ENCODE measurements around the gene CAPZA2.

CAPZA2 gene

DNA sequence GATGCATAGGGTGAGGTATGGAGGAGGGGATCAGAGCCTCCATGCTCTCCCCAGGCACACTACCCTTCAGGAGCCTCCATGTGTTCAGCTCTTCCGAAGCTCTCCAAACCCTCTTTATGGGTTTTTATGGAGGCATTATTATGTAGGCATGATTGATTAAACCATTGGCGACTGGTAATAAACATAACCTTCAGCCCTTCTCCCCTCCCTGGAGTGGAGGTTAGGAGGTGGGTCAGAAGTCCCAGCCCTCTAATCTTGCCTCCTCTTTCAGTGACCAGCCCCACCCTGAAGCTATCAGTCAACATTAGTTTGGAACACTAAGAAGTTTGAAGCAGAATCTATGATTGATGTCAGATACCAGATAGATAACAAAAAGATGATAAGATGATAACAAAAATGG, 23.3 kb downstream of the CAPZA2 start:
- peaks cover 0 to 5% of the 10 kb centered on the region in 2 donors for H3K36me3 ChIP-seq (ENCODE audit: control insufficient read depth in 2 of 2, insufficient read depth in 2 of 2, low read length in 2 of 2)
- H3K27me3 ChIP-seq (ENCODE audit: control insufficient read depth in 1 of 2, insufficient read depth in 2 of 2, low read length in 2 of 2) = no peaks in the 10 kb centered on the region
- no peak overlapping the region for H3K9ac ChIP-seq (ENCODE audit: low read length in 2 of 2)
- H3K4me1 ChIP-seq (ENCODE audit: control insufficient read depth, insufficient read depth, low read length) = no peaks in the 10 kb centered on the region
- no peak overlapping the region for H3K4me3 ChIP-seq (ENCODE audit: low read length in 2 of 2)
- no peak overlapping the region for H3K27ac ChIP-seq (ENCODE audit: low read length)
- H3K9me3 ChIP-seq (ENCODE audit: control insufficient read depth in 2 of 2, low read length in 2 of 2) = no peaks in the 10 kb centered on the region

DNA sequence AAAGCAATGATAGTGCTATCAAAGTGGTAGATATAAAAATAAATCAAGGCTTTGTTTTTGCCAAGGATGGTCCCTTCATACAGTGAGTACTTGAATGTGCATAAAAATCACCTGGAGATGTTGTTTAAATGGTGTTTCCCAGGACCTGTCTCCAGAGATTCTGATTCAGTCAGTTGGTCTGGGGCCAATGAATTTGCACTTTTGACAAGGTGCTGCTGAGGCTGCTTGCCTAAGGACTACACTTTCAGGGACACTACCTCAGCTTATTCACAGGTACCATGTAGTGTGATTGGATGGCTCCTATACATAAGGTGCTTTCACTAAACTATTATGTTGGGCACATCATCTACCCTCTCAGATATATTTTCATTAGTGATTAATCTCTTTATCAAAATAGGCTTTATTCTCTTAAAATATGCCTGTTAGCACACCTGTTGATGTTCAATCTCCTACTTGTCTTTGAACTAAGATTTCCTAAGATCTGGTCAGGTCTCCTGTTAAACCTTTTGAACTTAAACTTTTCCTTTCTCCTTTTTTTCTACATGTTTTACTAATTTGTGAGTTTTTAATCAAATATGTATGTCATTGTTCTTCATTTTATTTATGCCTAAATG, 24.3 kb downstream of the CAPZA2 start:
- Histone ChIP-seq H3K4me3 (ENCODE audit: low read length in 2 of 2) (no peak overlapping the region), H3K4me1 (ENCODE audit: control insufficient read depth, insufficient read depth, low read length) (no peaks in the 10 kb centered on the region), H3K9ac (ENCODE audit: low read length in 2 of 2) (no peak overlapping the region), H3K27ac (ENCODE audit: low read length) (no peak overlapping the region), H3K36me3 (ENCODE audit: control insufficient read depth in 2 of 2, insufficient read depth in 2 of 2, low read length in 2 of 2) (peaks cover 0 to 5% of the 10 kb centered on the region in 2 donors), H3K27me3 (ENCODE audit: control insufficient read depth in 1 of 2, insufficient read depth in 2 of 2, low read length in 2 of 2) (no peaks in the 10 kb centered on the region), H3K9me3 (ENCODE audit: control insufficient read depth in 2 of 2, low read length in 2 of 2) (no peaks in the 10 kb centered on the region)

DNA sequence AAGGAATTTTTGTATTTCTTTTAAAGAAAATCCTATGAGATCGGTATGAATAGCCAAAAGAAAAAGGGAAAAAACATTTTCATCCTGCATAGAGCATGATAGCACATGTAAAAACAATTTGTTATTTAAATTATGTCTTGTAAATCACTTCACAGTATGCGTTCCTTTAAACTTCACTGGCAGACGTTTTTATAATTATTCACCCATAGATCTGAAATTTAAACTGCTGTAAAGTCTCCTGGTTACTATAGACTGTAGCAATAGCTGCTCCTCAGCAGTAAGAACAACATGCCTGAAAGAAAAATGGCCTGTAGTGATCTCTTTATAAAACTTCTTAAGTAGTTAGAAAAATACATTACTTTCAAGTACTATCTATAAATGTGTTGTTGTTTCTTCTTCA, 26.5 kb downstream of the CAPZA2 start:
- Histone ChIP-seq H3K9ac (ENCODE audit: low read length in 2 of 2) (no peak overlapping the region), H3K36me3 (ENCODE audit: control insufficient read depth in 2 of 2, insufficient read depth in 2 of 2, low read length in 2 of 2) (peaks cover 4 to 11% of the 10 kb centered on the region in 2 donors), H3K27ac (ENCODE audit: low read length) (no peak overlapping the region), H3K4me3 (ENCODE audit: low read length in 2 of 2) (no peak overlapping the region), H3K4me1 (ENCODE audit: control insufficient read depth, insufficient read depth, low read length) (no peaks in the 10 kb centered on the region), H3K9me3 (ENCODE audit: control insufficient read depth in 2 of 2, low read length in 2 of 2) (no peaks in the 10 kb centered on the region), H3K27me3 (ENCODE audit: control insufficient read depth in 1 of 2, insufficient read depth in 2 of 2, low read length in 2 of 2) (no peaks in the 10 kb centered on the region)

DNA sequence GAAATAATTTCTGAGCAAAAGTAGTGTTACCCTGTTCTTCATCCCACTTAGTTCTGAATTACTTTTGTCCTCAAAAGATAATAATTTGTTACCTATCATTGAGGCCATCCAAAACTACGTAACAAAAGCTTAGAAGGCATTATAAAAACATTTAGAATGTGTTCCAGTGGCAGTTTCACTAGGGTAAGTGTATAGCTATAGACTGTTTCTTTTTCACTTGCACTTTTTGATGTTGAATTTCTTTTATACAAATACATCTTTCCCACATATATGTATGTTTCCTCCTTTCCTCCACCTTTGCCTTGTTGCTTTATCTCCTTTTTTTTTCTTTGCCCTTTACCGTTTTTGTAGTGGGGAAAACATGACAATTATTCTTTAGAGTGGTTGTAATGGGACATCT, 33.5 kb downstream of the CAPZA2 start:
- Histone ChIP-seq H3K27me3 (ENCODE audit: control insufficient read depth in 1 of 2, insufficient read depth in 2 of 2, low read length in 2 of 2) (no peaks in the 10 kb centered on the region), H3K4me1 (ENCODE audit: control insufficient read depth, insufficient read depth, low read length) (peaks cover 4% of the 10 kb centered on the region), H3K4me3 (ENCODE audit: low read length in 2 of 2) (no peak overlapping the region), H3K36me3 (ENCODE audit: control insufficient read depth in 2 of 2, insufficient read depth in 2 of 2, low read length in 2 of 2) (peaks cover 4 to 6% of the 10 kb centered on the region in 2 donors), H3K9me3 (ENCODE audit: control insufficient read depth in 2 of 2, low read length in 2 of 2) (no peaks in the 10 kb centered on the region), H3K9ac (ENCODE audit: low read length in 2 of 2) (no peak overlapping the region), H3K27ac (ENCODE audit: low read length) (no peak overlapping the region)

DNA sequence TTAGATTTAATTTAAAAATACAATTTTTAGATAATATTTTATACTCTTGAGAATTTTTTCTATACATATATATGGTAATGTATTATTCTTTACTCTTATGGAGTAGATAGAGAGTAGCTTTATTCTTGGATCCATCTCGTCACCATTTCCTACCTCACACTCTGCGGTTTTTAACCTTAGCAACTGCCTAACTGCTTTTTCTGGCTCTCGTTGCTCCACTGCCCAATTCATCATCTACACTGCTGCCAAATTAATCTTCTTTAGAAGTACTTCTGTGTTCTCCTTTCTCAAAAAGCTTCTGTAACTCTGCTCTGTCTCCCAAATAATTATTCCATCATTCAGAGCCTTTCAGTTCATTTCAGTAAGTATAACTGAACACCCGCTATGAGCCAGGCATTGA, 35.3 kb downstream of the CAPZA2 start:
- H3K4me3 ChIP-seq (ENCODE audit: low read length in 2 of 2) = no peak overlapping the region

DNA sequence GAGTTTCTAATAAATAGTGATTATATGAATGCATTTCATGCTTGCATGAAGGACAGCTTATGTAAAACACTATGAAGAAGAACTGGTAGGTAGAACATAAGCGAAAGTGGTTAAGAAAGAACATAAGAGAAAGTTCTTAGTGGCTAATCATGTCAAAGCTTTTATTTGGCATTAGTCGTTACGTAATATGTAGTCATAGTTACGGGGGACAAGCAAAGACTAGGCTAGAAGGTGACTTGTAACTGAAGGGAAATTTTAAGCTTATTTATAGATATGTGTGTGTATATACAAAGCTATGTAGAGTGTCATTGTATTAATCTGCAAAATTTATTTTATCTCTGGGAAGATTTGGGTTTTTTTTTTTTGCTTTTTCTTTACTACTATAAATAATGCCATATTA, 36.9 kb downstream of the CAPZA2 start:
- peaks cover 4% of the 10 kb centered on the region for H3K4me1 ChIP-seq (ENCODE audit: control insufficient read depth, insufficient read depth, low read length)
- no peaks in the 10 kb centered on the region for H3K9me3 ChIP-seq (ENCODE audit: control insufficient read depth in 2 of 2, low read length in 2 of 2)
- no peaks in the 10 kb centered on the region for H3K27me3 ChIP-seq (ENCODE audit: control insufficient read depth in 1 of 2, insufficient read depth in 2 of 2, low read length in 2 of 2)
- no peak overlapping the region for H3K9ac ChIP-seq (ENCODE audit: low read length in 2 of 2)
- H3K27ac ChIP-seq (ENCODE audit: low read length) = no peak overlapping the region
- H3K36me3 ChIP-seq (ENCODE audit: control insufficient read depth in 2 of 2, insufficient read depth in 2 of 2, low read length in 2 of 2) = peaks cover 0 to 2% of the 10 kb centered on the region in 2 donors
- H3K4me3 ChIP-seq (ENCODE audit: low read length in 2 of 2) = no peak overlapping the region

More for the DNA sequence above, 35.3 kb downstream of the CAPZA2 start:
- Histone ChIP-seq H3K27ac (ENCODE audit: low read length) (no peak overlapping the region), H3K36me3 (ENCODE audit: control insufficient read depth in 2 of 2, insufficient read depth in 2 of 2, low read length in 2 of 2) (peaks cover 4 to 6% of the 10 kb centered on the region in 2 donors), H3K27me3 (ENCODE audit: control insufficient read depth in 1 of 2, insufficient read depth in 2 of 2, low read length in 2 of 2) (no peaks in the 10 kb centered on the region), H3K4me1 (ENCODE audit: control insufficient read depth, insufficient read depth, low read length) (peaks cover 4% of the 10 kb centered on the region), H3K9ac (ENCODE audit: low read length in 2 of 2) (no peak overlapping the region), H3K9me3 (ENCODE audit: control insufficient read depth in 2 of 2, low read length in 2 of 2) (no peaks in the 10 kb centered on the region)

DNA sequence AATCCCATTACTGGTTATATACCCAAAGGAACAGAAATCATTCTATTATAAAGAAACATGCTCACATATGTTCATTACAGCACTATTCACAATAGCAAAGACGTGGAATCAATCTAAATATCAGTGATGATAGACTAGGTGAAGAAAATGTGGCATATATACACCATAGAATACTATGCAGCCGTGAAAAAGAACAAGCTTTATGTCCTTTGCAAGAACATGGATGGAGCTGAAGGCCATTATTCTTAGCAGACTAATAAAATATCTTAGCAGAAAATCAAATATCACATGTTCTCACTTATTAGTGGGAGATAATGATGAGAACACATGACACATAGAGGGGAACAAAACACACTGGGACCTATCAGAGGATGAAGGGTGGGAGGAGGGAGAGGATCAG, 38.8 kb downstream of the CAPZA2 start:
- H3K9ac ChIP-seq (ENCODE audit: low read length in 2 of 2) = no peak overlapping the region
- H3K9me3 ChIP-seq (ENCODE audit: control insufficient read depth in 2 of 2, low read length in 2 of 2) = no peaks in the 10 kb centered on the region
- no peak overlapping the region for H3K4me3 ChIP-seq (ENCODE audit: low read length in 2 of 2)
- H3K27ac ChIP-seq (ENCODE audit: low read length) = no peak overlapping the region
- H3K4me1 ChIP-seq (ENCODE audit: control insufficient read depth, insufficient read depth, low read length) = peaks cover 4% of the 10 kb centered on the region
- no peaks in the 10 kb centered on the region for H3K27me3 ChIP-seq (ENCODE audit: control insufficient read depth in 1 of 2, insufficient read depth in 2 of 2, low read length in 2 of 2)
- peaks cover 3 to 5% of the 10 kb centered on the region in 2 donors for H3K36me3 ChIP-seq (ENCODE audit: control insufficient read depth in 2 of 2, insufficient read depth in 2 of 2, low read length in 2 of 2)

DNA sequence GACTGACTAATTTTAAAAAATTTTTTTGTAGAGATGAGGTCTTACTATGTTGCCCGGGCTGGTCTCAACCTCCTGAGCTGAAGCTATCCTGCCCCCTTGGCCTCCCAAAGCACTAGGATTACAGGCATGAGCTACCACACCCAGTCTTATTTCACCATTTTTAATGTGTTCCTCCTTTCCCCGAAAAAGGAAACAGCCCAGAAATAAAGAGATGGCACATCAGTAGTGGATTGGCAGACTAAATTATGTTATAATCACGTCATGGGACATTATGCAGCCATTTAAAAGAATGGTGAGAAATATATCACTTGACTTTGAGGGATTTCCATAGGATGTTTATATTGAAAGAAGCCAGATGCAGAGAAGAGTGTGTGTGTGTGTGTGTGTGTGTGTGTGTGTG, 40.5 kb downstream of the CAPZA2 start:
- peaks cover 5 to 9% of the 10 kb centered on the region in 2 donors for H3K36me3 ChIP-seq (ENCODE audit: control insufficient read depth in 2 of 2, insufficient read depth in 2 of 2, low read length in 2 of 2)
- peaks cover 4% of the 10 kb centered on the region for H3K4me1 ChIP-seq (ENCODE audit: control insufficient read depth, insufficient read depth, low read length)
- no peak overlapping the region for H3K4me3 ChIP-seq (ENCODE audit: low read length in 2 of 2)
- H3K27me3 ChIP-seq (ENCODE audit: control insufficient read depth in 1 of 2, insufficient read depth in 2 of 2, low read length in 2 of 2) = no peaks in the 10 kb centered on the region
- no peak overlapping the region for H3K9ac ChIP-seq (ENCODE audit: low read length in 2 of 2)
- no peaks in the 10 kb centered on the region for H3K9me3 ChIP-seq (ENCODE audit: control insufficient read depth in 2 of 2, low read length in 2 of 2)
- H3K27ac ChIP-seq (ENCODE audit: low read length) = no peak overlapping the region

DNA sequence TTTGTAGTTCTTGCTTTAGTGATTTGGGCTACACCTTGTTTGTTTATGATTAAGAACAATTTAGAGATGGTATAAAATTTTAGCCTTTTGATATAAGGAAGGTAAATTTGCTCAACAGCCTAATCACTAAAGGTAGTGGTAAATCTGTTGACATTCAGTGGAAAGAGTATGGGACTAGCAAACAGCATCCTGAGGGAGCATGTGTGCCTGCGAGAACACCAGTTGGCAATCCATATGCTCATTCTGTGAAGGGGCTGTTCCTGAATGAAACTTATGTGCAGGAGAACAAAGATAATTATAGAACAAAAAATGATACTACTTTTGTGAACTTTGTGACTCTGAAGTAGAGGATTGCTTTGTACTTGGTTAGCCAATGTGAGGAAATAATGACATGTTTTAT, 44.0 kb downstream of the CAPZA2 start:
- Histone ChIP-seq H3K4me3 (ENCODE audit: low read length in 2 of 2) (no peak overlapping the region), H3K36me3 (ENCODE audit: control insufficient read depth in 2 of 2, insufficient read depth in 2 of 2, low read length in 2 of 2) (peaks cover 10 to 15% of the 10 kb centered on the region in 2 donors), H3K9ac (ENCODE audit: low read length in 2 of 2) (no peak overlapping the region), H3K9me3 (ENCODE audit: control insufficient read depth in 2 of 2, low read length in 2 of 2) (no peaks in the 10 kb centered on the region), H3K27me3 (ENCODE audit: control insufficient read depth in 1 of 2, insufficient read depth in 2 of 2, low read length in 2 of 2) (no peaks in the 10 kb centered on the region), H3K4me1 (ENCODE audit: control insufficient read depth, insufficient read depth, low read length) (no peaks in the 10 kb centered on the region), H3K27ac (ENCODE audit: low read length) (no peak overlapping the region)

DNA sequence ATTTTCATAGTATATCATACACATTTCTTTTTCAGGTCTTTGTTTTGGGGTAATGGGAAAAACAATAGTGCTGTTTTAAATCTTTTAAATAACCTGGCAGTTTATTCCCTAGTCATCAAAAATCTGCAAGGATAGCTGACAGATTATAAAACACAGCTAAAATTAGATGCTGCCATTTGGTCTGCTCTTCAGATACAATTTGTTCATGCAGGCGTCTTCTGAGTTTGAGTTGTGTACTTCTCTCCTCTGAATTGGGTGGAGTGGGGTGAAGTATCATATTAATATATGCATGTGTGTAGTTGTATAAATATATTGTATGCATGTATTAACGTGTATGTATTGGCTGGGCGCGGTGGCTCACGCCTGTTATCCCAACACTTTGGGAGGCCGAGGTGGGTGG, 48.0 kb downstream of the CAPZA2 start:
- no peaks in the 10 kb centered on the region for H3K4me1 ChIP-seq (ENCODE audit: control insufficient read depth, insufficient read depth, low read length)
- no peak overlapping the region for H3K9ac ChIP-seq (ENCODE audit: low read length in 2 of 2)
- no peak overlapping the region for H3K27ac ChIP-seq (ENCODE audit: low read length)
- H3K36me3 ChIP-seq (ENCODE audit: control insufficient read depth in 2 of 2, insufficient read depth in 2 of 2, low read length in 2 of 2) = peaks cover 22 to 31% of the 10 kb centered on the region in 2 donors
- H3K27me3 ChIP-seq (ENCODE audit: control insufficient read depth in 1 of 2, insufficient read depth in 2 of 2, low read length in 2 of 2) = no peaks in the 10 kb centered on the region
- H3K9me3 ChIP-seq (ENCODE audit: control insufficient read depth in 2 of 2, low read length in 2 of 2) = no peaks in the 10 kb centered on the region
- H3K4me3 ChIP-seq (ENCODE audit: low read length in 2 of 2) = no peak overlapping the region

DNA sequence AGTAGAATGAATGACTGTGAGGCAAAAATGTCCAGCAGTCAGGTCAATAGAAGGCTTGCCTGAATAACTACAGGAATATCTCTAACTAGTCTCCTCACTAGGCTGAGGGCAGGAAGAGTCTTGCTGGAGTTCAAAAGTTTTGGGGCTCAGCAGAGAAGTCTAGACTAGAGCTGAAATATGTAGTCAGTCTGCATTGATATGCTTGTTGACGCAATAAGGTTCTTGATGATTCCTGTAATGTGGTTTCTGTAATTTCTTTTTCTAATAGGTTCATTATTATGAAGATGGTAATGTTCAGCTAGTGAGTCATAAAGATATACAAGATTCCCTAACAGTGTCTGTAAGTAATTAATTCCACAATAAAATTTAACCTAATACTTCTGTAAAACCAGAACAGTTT, 49.4 kb downstream of the CAPZA2 start:
- H3K36me3 ChIP-seq (ENCODE audit: control insufficient read depth in 2 of 2, insufficient read depth in 2 of 2, low read length in 2 of 2) = peaks cover 26 to 31% of the 10 kb centered on the region in 2 donors
- H3K4me1 ChIP-seq (ENCODE audit: control insufficient read depth, insufficient read depth, low read length) = no peaks in the 10 kb centered on the region
- H3K27ac ChIP-seq (ENCODE audit: low read length) = no peak overlapping the region
- H3K4me3 ChIP-seq (ENCODE audit: low read length in 2 of 2) = no peak overlapping the region
- no peak overlapping the region for H3K9ac ChIP-seq (ENCODE audit: low read length in 2 of 2)
- no peaks in the 10 kb centered on the region for H3K27me3 ChIP-seq (ENCODE audit: control insufficient read depth in 1 of 2, insufficient read depth in 2 of 2, low read length in 2 of 2)
- H3K9me3 ChIP-seq (ENCODE audit: control insufficient read depth in 2 of 2, low read length in 2 of 2) = no peaks in the 10 kb centered on the region
